ENCODE data around the gene PPP3R1.
"Not testable (repeated sequence)": the region's sequence is repeated elsewhere in the genome, so short reads cannot be mapped to it uniquely, and the experiment has no call there.

PPP3R1 gene

DNA sequence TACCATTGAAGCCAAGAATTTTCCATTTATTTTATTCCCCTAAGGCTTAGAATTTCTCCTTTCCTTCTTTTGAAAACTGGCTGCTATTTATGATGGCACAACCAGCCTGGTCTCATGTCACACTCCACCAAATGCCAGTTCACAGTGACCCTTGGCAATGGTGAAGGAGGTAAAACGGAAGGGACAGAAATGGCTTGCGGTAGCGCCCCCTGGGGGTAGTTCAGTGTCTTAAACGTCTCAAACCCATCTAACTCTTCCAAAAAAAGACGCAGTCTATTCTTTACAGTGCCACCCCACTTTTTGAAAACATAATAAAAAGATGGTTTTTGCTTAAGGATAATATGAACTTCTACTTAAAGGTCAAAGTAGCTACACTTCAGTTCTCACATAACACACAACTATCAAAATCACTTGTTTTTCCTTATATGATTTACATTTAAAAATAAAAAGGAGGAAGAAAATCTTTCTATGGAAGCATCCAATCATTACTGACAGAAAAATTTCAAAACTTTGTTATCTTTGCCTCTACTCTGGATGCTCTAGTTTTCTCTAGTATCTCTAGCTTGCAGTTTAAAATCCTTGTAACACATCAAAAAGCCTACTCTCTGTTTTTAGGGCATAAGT is 66.7 kb downstream of the PPP3R1 start:
- peak; percentile 41 to 49 for DNase-seq

DNA sequence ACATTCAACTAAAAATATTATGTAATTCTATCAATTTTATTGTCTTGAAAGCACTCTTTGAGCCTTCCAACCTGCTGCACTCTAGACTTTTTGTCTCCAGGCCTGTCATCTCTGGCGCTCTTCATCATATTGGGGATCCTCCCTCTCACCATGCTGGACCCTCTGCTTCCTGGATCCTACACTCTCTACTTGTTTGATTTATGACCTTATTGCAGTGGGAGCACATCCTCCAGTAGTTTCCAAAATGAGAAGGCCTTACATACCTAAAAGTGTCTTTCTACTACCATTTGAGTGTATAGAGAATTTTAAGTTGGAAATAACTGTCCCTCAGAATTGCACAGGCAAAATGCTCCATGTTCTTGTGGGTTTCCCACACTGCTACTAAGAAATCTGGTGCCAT is 69.4 kb downstream of the PPP3R1 start:
- DNase-seq: no peak

DNA sequence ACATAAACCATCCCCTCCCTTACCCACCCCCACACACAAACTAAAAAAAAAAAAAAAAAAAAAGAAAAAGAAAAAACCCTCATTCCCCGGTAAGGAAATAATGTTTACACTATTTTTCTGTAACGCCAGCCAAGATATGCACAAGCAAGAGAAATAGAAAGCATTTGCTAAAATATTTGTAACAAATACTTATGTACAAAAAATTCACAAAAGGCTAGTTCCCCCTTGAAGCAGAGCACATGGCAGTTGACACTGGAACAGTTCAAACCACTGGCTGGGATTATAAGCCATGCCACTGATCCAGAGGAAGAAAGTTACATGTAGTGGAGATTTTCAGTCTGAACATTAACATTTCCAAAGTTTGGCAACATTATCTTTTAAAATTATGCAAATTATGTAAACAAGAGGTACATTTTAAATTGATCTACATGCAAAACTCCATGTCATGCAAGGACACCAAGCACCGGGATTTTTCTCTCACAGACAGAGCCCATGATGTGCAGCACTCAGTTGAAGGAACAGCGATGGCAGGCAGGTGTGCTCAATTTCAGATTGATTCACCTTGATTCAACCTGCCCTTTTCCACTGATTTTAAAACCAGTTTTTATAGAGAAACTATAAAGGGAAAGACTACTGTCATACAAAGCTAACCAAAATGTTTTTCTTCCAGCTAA is 73.2 kb downstream of the PPP3R1 start:
- no peak for DNase-seq

DNA sequence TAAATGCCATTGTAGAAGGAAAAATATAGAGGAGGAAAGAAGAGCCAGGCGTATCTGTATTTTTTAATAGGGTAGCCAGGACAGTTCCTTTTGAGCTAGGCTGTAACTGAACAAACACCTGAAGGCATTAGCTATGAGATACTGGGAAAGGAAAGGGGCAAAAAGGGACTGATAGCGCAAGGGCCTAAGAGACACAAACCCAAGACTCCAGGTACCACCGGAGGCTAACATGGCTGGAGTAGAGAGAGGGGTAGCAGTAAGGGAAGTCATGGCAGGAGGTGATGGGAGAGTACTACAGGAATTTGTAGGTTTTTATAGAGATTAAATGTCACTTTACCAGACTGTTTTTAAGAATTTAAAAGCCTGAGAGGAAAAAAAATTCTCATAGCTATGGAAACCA is 73.9 kb downstream of the PPP3R1 start:
- no peak for DNase-seq

DNA sequence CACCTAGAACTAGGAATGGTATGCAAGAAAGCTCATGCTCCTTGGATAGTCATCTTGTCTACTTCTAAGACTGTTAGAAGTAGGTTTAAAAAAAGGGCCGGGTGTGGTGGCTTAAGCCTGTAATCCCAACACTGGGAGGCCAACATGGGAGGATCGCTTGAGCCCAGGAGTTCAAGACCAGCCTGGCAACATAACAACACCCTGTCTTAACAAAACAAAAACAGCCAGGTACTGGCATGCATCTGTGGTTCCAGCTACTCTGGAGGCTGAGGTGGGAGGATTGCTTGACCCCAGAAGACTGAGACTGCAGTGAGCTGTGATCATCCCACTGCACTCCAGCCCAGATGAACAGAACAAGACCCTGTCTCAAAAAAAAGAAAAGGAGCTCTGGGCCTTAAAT is 74.8 kb downstream of the PPP3R1 start:
- no peak for DNase-seq

DNA sequence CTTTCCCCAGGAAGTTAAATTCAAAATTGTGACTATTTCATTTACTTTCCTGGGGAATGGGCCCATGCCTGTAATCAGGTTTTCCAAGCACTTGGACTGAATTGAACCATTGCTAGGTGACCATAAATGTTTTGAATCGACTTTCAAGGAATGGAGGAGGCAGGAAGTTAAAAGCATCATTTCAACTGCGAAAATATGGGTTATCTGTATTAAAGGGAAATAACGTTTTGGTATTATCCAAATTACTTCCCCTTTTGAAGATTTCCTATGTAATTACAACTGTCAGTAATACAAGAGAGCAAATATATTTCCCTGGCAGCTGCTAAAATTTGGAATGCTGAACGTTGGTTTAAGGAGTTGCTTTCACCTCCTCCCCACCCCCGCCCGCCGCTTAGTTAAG is 75.7 kb downstream of the PPP3R1 start:
- DNase-seq: no peak

DNA sequence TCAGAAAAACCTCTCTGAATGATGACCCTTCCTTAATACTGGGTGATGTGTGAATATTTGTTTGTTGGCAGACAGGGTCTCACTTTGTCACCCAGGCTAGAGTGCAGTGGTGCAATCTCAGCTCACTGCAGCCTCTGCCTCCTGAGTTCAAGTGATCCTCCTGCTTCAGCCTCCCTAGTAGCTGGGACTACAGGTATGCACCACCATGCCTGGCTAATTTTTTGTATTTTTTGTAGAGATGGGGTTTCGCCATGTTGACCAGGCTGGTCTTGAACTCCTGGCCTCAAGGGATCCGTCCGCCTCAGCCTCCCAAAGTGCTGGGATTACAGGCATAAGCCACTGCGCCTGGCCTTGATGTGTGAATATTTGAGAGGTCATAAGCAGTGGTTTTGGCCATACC is 77.1 kb downstream of the PPP3R1 start:
- DNase-seq: not testable (repeated sequence)

DNA sequence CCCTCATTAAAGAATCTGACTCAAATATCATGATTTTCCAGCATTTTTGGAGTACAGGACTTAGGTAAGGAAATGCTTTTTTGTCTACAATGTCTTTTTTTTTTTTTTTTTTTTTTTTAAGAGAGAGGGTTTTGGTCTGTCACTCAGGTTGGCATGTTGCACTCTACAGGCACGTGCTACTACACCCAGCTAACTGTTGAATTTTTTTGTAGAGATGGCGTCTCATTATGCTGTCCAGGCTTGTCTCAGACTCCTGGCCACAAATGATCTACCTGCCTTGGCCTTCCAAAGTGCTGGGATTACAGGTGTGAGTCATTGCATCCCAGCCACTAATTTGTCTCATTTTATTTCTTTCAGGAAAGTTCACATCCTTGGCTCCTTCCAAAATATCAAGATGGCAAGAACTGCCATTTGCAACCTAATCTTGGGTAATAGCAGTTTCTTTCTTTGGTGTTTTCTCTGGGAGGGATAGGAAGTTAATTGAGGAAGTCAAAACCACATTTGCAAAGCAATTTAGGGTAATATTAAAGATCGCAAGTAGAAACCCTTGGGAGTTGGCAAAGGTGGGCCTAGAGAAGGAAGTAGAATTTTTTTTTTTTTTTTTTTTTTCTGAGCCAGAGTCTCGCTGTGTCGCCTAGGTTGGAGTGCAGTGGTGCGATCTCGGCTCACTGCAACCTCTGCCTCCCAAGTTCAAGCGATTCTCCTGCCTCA is 79.2 kb downstream of the PPP3R1 start:
- DNase-seq: no peak

DNA sequence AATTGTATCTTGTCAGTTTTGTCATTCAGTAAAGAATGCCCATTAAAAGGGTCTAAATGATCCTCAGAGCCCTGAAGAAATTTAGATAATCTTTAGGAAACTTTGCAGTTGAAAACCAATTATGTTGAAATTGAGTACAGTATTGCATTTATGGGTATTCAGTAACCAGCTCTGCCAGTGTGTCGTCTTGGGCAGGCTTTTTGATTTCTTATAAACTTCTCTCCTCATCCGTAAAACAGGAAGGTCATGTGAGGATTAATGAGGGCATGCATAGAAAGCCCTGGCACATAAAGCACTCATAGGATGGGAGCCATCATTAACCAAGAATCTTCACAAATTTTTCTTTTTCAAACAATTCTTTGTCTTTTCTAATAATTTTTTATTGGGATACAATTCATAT is 79.8 kb downstream of the PPP3R1 start:
- no peak for DNase-seq

DNA sequence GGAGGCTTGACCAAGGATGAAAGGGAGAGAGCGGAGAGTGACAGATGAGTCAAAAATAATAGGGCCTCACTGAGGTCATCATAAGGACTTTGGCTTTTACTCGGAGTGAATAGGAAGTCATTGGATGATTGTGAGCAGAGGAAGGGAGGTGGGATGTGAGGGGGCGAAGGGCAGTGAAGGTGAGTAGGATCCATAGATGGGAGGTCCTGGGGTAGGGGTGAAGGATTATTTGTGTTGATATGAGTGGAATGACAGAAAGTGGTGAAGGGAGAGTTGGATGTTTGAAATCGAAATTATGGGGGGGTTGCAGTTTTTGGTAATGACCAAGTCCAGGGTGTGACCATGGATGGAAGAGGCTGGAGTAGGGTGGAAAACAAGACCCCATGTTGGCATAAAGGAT is 80.6 kb downstream of the PPP3R1 start:
- no peak for DNase-seq

DNA sequence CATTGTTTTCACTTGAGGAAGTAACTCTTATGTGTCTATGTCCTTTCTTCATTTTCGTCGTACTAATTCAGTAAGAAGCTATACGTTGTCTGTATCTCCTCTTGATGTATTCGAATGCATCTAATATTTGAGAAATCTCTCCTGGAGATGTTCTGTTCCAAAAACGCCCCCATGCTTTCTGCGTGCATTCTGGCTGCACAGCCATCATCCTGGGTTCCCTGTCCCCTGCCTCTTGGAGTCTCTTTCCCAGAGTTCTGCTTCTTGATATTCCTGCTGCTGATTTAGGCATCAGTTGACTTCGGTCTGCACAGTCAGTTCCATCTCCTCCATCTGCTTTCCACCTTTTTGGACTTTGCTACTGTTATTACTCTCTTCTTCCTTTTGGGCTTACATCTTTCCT is 81.2 kb downstream of the PPP3R1 start:
- no peak for DNase-seq

DNA sequence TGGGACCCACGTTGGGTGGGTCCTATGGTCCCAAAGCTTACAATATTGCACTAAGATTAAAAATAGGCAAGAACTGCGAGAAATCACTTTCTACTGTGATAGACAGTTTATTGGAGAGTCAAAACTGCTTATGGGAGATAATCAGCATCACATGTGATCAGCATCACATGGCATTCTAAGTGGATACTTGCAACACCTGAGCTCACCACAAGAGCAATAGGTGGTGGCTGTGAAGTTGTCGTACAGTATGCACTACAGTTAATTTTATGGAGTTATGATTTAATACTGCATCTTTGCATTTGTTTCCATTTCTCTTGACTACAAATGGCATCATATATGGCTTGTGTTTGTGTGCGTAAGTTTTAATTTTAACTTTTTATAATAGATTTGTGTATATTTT is 83.0 kb downstream of the PPP3R1 start:
- DNase-seq: no peak

DNA sequence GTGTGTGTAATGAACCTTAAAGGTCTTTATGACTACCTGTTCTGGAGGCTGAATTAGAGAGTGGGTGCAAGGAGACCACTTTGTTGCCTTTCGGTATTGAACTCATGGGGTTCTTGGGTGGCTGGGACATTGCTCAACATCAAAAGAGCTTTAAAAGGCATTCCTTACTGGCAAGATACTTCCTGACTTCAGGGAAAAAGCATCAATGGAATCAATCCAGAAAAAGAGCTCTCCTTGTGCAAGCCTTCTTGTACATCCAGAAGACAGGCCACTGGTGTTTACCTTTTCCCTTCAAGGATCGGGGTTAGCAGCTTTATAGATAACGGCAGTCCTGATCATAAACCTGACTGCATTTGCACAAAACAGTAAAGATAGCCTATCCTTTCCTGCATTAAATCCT is 85.1 kb downstream of the PPP3R1 start:
- no peak for DNase-seq

DNA sequence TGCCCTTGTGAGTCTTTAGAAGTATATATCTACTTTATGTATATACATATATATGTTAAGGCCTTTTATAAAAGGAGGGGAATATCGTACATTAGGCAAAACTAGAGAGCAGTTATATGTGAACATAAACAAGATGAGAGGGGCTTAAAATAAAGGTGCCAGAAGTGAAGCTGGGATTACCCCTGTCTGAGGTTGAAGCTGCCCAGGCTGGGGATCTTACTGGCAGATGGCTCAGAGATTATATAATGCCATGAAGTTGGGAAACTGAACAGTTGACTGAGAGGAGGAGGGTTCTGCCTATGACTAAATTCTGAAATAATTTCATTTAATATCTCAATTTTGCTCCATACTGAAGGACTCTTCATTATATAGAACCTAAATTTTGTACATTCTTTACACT is 88.7 kb downstream of the PPP3R1 start:
- DNase-seq: no peak

DNA sequence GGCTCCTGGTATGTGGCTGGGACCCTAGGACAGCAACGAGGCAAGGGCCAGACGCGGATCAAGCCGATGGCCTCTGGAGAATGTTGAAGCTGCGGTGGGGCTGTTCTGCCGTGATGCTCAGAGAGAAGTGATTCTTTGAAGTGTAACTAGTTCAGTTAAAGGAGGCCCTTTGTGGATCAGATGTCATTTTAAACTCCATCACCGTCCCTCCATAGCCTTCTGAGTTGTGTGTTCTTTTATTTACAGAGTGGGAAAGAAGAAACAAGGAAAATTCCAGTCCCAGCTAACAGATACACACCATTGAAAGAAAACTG is 94.2 kb downstream of the PPP3R1 start:
- DNase-seq: no peak

DNA sequence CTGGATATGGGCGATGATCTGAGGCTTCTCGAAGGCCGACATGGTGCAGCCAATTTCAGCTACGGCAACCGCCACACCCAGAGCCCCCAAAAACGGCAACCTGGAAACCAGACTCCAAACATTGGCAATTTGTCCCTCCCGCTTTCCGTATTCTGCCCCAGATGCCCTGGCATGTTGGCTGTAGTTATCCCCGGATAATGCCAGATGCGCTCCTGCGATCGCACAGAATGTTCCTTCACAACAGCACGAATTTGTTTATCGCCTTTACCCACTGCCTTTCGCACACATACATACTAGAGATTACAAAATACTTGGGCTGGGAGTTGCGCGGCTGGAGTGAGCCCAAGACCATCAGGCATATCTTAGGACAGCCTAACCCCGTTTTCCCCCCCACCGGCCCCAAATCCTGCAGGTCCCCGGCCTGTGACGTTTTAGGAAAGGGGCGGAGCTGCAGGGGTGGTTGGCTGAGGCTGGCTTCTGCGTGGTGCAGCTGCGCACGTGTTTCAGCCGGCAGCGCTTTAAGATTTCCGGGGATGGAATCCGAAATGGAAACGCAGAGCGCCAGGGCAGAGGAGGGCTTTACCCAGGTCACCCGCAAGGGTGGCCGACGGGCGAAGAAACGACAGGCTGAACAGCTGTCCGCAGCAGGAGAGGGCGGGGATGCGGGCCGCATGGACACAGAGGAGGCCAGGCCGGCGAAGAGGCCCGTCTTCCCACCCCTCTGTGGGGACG is 94.8 kb downstream of the PPP3R1 start, which contains the start of gene PNO1:
TSS of gene PNO1 (plus strand) at position 487 of the 732 bp plus-strand sequence. CDS start at position 534, 47 bp downstream.
- DNase-seq: peak; percentile 97

DNA sequence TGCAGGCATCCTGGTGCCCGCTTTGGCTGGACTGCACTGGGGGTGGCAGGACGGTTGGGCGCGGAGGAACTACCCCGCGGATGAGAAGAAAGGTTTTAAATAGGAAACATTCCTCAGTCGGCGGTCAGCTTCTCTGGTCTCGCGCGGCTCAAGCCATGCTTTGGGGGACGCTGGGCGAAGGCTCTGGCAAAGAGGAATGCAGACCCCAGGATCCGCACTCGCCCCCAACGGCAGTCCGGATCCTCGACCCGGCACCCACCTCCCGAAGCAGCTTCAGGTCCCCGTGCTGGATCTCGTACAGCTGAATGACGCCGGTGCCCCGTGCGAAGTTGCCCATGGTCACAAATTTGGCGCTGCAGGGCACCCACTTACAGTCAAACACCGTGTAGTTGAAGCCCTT is 95.3 kb downstream of the PPP3R1 start:
- DNase-seq: no peak

DNA sequence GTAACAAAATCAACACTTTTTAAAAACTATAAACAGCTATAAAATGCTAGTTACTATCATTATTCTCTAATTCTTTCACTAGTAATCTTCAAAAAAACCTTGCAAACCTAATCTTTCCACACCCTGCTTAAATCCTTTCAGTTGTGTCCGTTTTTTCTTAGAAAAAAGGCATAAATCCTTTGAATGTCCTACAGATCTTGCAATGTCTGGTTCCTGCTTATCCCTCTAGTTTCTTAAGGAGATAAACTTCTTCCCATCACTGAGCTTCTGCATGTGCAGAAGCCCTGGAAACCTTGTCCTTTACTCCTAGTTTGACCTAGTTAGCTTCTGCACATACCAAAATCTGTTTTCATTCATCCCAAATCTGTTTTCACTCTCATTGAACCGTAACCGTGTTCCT is 95.9 kb downstream of the PPP3R1 start:
- no peak for DNase-seq

DNA sequence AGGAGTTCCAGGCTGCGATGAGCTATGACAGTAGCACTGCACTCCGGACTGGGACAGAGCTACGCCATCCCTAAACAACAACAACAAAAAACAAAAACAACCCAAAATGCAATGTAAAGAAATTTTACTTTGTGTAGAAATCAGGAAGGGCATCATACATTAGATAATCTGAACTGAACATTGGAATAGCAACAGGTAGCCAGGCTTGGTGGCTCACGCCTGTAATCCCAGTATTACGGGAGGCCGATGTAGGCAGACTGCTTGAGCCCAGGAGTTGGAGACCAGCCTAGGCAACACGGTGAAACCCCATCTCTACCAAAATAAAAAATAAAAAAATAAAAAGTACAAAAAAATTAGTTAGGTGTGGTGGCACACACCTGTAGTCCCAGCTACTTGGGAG is 96.7 kb downstream of the PPP3R1 start:
- DNase-seq: no peak

DNA sequence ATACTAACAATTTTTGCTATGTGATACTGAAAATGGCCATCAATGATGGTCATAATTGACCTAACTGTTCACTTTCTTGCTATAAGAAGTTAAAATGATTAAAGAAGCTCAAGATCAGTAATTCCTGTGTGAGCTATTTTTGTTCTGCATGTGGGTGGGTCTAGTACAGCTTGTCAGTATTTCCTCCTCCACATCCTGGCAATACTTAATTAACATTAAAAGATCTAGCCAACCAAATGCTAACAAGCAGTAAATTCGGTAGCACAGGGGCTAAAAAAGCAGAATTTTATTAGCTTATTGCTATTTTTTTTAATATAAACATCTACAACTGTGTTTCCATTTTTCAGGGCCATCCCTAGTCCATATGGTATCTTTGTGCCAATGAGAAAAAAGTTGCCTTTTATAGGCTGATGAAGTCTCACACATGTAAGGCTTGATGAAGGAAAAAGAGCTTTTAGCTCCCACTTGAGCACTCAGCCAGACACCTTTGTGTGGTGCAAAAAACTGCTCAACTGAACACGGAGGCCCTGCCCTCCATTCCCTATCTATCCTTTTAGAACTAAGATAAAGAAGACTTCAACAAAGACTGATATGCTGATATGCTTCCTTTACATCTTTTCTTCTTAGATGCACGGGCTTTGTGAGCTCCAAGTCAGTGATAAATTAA is 99.5 kb downstream of the PPP3R1 start:
- DNase-seq: no peak

DNA sequence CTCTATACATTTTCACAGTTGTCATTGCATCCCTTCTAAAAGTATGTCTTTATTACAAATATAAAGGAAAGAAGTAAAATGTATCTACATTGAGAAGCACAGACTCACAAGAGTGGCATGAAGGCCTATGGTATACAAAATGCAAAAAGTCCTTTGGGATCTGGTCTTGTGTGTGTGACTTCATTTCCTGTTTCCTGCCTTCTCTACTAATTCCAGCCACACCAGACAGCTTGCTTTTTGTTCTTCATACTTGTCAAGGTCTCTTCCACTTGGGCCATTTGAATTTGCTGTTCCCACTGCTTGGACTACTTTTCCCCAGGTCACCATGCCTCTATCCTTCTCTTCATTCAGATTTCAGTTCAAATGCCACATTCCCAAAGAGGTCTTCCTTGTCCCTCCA is 101.3 kb downstream of the PPP3R1 start:
- DNase-seq: no peak

DNA sequence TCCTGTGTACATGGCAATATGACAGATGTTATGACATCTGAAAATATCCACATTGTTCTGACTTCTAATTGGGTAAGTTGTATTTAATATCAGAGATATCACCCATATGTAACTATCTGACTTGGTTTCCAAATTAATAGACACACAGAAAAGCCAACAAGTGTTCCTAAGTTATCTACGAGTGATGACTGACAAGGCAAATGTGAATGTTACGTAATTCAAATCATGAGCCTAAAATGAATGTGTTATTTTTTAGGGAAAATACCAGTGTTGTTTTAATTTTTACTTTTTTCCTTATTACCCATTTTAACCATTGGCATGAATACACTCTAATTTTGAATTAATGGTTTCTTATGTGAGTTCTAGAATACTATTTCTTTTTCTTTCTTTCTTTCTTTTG is 110.5 kb downstream of the PPP3R1 start:
- no peak for DNase-seq
